A549 (cell line): ENCODE measurements around the gene DMRTC2. TPM values are rescaled to one million over a fixed set of nuclear protein-coding genes. Genes with fewer than 3 reads are reported as not detected.

ENCODE experiments used
- ATAC-seq, 2 experiments: fragments of 200-7000 bp in 1 of 2; fragments of >200 bp in 1 of 2; cut with Nextera tagmentation in 1 of 2; cut with Tn5 transposase in 1 of 2; 3 replicates each; pipeline versions ENCODE4 v1.8.0 to v1.9.1; 2018 to 2020; ENCODE audit warnings: mild to moderate bottlenecking in 1 of 2, moderate library complexity in 1 of 2
- CTCF ChIA-PET: fragments of 300-600 bp; sonication (Branson Sonifier 250); formaldehyde crosslinking; extraction: SDS; loops from one replicate; lab custom pipeline; 2021; ENCODE audit warnings: antibody characterized with exemption, inconsistent platforms; lab: Yijun Ruan, JAX
- POLR2A ChIA-PET: fragments of 350-600 bp; formaldehyde crosslinking; extraction: SDS; loops from one replicate; lab custom pipeline; 2021; ENCODE audit warnings: antibody characterized with exemption, inconsistent platforms; lab: Yijun Ruan, JAX
- DNase-seq, 2 experiments: peaks; one replicate each; pipeline versions ENCODE4 v3.0.0 to v3.0.0-alpha.2; 2011 to 2016; ENCODE audit warnings: low read depth in 1 of 2, low spot score in 1 of 2
- FAIRE-seq: peaks from 2 replicates; lab custom pipeline; 2011; peaks lifted over from hg19 to GRCh38; lab: Jason Lieb, UNC
- H3K27ac ChIP-seq, 2 experiments: fragments of >200 bp; sonication (Bioruptor Twin); formaldehyde crosslinking; 3 replicates each; pipeline ENCODE4 v1.5.1; 2016 to 2017
- H3K4me1 ChIP-seq: fragments of >200 bp; sonication (Bioruptor Twin); formaldehyde crosslinking; 3 replicates; pipeline ENCODE4 v1.6.1; 2016
- H3K4me2 ChIP-seq: fragments of >200 bp; sonication (Bioruptor Twin); formaldehyde crosslinking; 3 replicates; pipeline ENCODE4 v1.6.1; 2016
- H3K4me3 ChIP-seq: fragments of >200 bp; sonication (Bioruptor Twin); formaldehyde crosslinking; 3 replicates; pipeline ENCODE4 v1.5.1; 2016
- H3K9me3 ChIP-seq: fragments of >200 bp; sonication (Bioruptor Twin); formaldehyde crosslinking; 3 replicates; pipeline ENCODE4 v1.6.1; 2016
- CBX2 ChIP-seq: fragments of 200-600 bp; sonication (generic); IDR thresholded peaks from 2 replicates; pipeline ENCODE4 v1.6.1; 2016; ENCODE audit warnings: low read depth, mild to moderate bottlenecking, borderline replicate concordance
- ESRRA ChIP-seq: fragments of 150-350 bp; IDR thresholded peaks from 2 replicates; pipeline ENCODE4 v1.6.1; 2014; ENCODE audit warnings: mild to moderate bottlenecking, low read length, borderline replicate concordance
- HDAC2 ChIP-seq: fragments of 200-600 bp; sonication (generic); IDR thresholded peaks from 2 replicates; pipeline ENCODE4 v1.6.1; 2016
- HEYL ChIP-seq: fragments of 250-450 bp; sonication (Bioruptor Pico); IDR thresholded peaks from 2 replicates; pipeline ENCODE4 v1.8.0; 2021; ENCODE audit warnings: mild to moderate bottlenecking, moderate library complexity
- HOXB13 ChIP-seq: fragments of 250-450 bp; sonication (Bioruptor Pico); IDR thresholded peaks from 2 replicates; pipeline ENCODE4 v1.5.0; 2020; ENCODE audit warnings: low read depth, mild to moderate bottlenecking, moderate library complexity
- HOXB5 ChIP-seq: fragments of 250-450 bp; sonication (Bioruptor Pico); IDR thresholded peaks from 2 replicates; pipeline ENCODE4 v1.5.0; 2020; ENCODE audit warnings: mild to moderate bottlenecking, moderate library complexity
- JUN ChIP-seq, 2 experiments: fragments of >200 bp; sonication (Bioruptor Twin); formaldehyde crosslinking; IDR thresholded peaks; 2 replicates in 1 of 2; 3 replicates in 1 of 2; pipeline ENCODE4 v1.6.1; 2016 to 2017
- MAFK ChIP-seq: fragments of 450-650 bp; IDR thresholded peaks from 2 replicates; pipeline ENCODE4 v1.6.1; 2014; ENCODE audit not compliant: partially characterized antibody
- NFE2L2 ChIP-seq: fragments of 150-350 bp; conservative IDR thresholded peaks from 2 replicates; pipeline ENCODE4 v1.6.1; 2014; ENCODE audit warnings: low read length
- PHF8 ChIP-seq: fragments of 200-600 bp; sonication (generic); IDR thresholded peaks from 2 replicates; pipeline ENCODE4 v1.6.1; 2016; ENCODE audit warnings: low read depth, mild to moderate bottlenecking, antibody characterized with exemption, moderate library complexity, borderline replicate concordance
- POLR2AphosphoS2 ChIP-seq: conservative IDR thresholded peaks from 2 replicates; pipeline ENCODE4 v1.6.1; 2012; ENCODE audit warnings: low read length, improper control_type of control experiment, inconsistent platforms
- RARB ChIP-seq: fragments of 250-450 bp; sonication (Bioruptor Pico); IDR thresholded peaks from 2 replicates; pipeline ENCODE4 v1.8.0; 2021; ENCODE audit warnings: mild to moderate bottlenecking, moderate library complexity
- RNF2 ChIP-seq: fragments of 200-600 bp; sonication (generic); IDR thresholded peaks from 2 replicates; pipeline ENCODE4 v1.6.1; 2016; ENCODE audit warnings: low read depth, mild to moderate bottlenecking, antibody characterized with exemption, moderate library complexity, borderline replicate concordance
- TP53 ChIP-seq: fragments of 250-450 bp; sonication (Bioruptor Pico); IDR thresholded peaks from 2 replicates; pipeline ENCODE4 v1.5.0; 2021; ENCODE audit warnings: mild to moderate bottlenecking, moderate library complexity
- ZFP36 ChIP-seq: fragments of 450-650 bp; IDR thresholded peaks from 2 replicates; pipeline ENCODE4 v1.6.1; 2014; ENCODE audit warnings: borderline replicate concordance; ENCODE audit not compliant: partially characterized antibody
- WGBS: methylation state at CpG from one replicate; pipeline ENCODE4 v1.1.6; 2017; ENCODE audit errors: missing lambda C conversion rate; 5-methylcytosine and 5-hydroxymethylcytosine counted together
- polyA plus RNA-seq, 4 experiments: library from polyadenylated mRNA; depleted of rRNA in 3 of 4; stranded (reverse); fragments of >200 nt; fragmentation: RNase III in 1 of 4; extraction: RNeasy Plus Mini Kit Qiagen cat#74134 plus additional on column Dnase treatment in 1 of 4; gene quantifications; 2 replicates in 3 of 4; 3 replicates in 1 of 4; pipeline ENCODE4 v1.2.3, GENCODE V29; 2011 to 2017
- TF ChIP-seq, protein P1 (sequence below): fragments of 450-650 bp; IDR thresholded peaks from 2 replicates; pipeline ENCODE4 v1.6.1; 2014; ENCODE audit warnings: antibody characterized with exemption
- TF ChIP-seq, protein P2 (sequence below): IDR thresholded peaks from 2 replicates; pipeline ENCODE4 v1.6.1; 2012; ENCODE audit warnings: low read depth, borderline replicate concordance
- TF ChIP-seq, protein P3 (sequence below): fragments of 250-450 bp; sonication (Bioruptor Pico); IDR thresholded peaks from 2 replicates; pipeline ENCODE4 v1.5.0; 2021; ENCODE audit warnings: mild to moderate bottlenecking, moderate library complexity, borderline replicate concordance
- TF ChIP-seq, protein P4 (sequence below): IDR thresholded peaks from 2 replicates; pipeline ENCODE4 v1.6.1; 2012
- TF ChIP-seq, protein P5 (sequence below): fragments of >200 bp; sonication (Bioruptor Twin); formaldehyde crosslinking; IDR thresholded peaks from 3 replicates; pipeline ENCODE4 v1.6.1; 2016
- TF ChIP-seq, protein P6 (sequence below): fragments of 150-350 bp; IDR thresholded peaks from 2 replicates; pipeline ENCODE4 v1.6.1; 2014; ENCODE audit warnings: low read depth, mild to moderate bottlenecking, low read length

Gene DMRTC2
- polyA plus RNA-seq, 2 of the 4 experiments (the other 2 are of a cell fraction): not detected

DNA sequence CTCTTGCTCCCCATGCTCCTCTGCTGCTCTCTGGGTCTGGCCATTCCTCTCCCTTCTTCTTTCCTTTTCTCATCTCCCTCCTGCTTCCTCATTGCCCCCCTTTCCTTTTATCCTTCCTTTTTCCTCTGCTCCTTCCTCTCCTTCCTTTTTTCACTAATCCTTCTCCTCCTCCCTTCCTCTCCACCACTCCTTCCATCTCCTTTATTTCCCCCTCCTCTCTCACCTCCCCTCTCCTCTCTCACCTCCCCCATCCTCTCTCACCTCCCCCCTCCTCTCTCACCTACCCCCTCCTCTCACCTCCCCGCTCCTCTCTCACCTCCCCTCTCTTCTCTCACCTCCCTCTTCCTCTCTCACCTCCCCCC, 51.7 kb downstream of the DMRTC2 start:
- POLR2A ChIA-PET: no interaction called here
- H3K9me3 ChIP-seq: no peaks in the 10 kb centered on the region
- ATAC-seq: peak; percentile 11 to 15; a peak in 4 of 6 replicates
- H3K4me2 ChIP-seq: no peak overlapping the region
- FAIRE-seq: no peak
- H3K4me3 ChIP-seq: no peak overlapping the region
- CTCF ChIA-PET: interaction anchor here (0.6 to 2.7 kb wide), 13 partner anchors 9 to 127 kb away, joined by 3 to 18 read pairs (median 3); no protein-coding TSS in a partner anchor
- H3K27ac ChIP-seq: peak overlapping the region in 1 of 2 experiments; percentile 52; a peak in 2 of 6 replicates
- no peak for DNase-seq
- 83% methylated on average over 1 of the region's 1 CpG for WGBS
- TF ChIP-seq HOXB5 (CRISPR knock-in tag): no peak
- no peak for TF ChIP-seq TP53 (CRISPR knock-in tag)
- no peak for TF ChIP-seq JUN (IDR thresholded peaks at IDR 0.05)
- TF ChIP-seq, all 56 proteins: peak for 0
- peaks cover 14% of the 10 kb centered on the region; the same call in 2 of the 3 replicates for H3K4me1 ChIP-seq

DNA sequence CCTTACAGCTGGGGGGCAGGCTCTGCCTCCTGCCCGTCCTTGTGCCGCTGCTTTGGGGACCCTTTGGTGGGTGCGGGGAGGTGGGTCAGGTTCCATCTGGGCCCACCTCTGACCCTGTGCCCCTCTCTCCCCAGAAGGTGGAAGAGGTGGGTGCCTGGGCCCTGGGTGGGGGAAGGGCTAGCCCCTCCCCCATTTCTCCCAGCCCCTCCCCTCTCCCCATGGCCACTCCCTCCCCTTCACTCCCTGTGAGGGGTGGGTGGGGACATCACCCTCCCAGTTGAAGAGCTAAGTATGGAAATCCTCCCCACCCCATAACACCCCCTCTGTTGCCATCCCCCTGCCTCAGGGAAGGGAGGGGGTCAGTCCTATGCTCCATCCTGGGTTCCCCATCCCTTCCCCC, 52.3 kb downstream of the DMRTC2 start:
- CTCF ChIA-PET: interaction anchor here (1.0 to 2.9 kb wide), 3 partner anchors 14 to 61 kb away, joined by 3 to 9 read pairs (median 7); no protein-coding TSS in a partner anchor
- 0 out of 6 replicates have a peak overlapping the region, but pooled peaks of 1 of the 2 experiments have one; percentile 20 for H3K27ac ChIP-seq
- no peaks in the 10 kb centered on the region for H3K9me3 ChIP-seq
- H3K4me3 ChIP-seq: no peak overlapping the region
- TF ChIP-seq CBX2 (no peak), ZFP36 (no peak), HOXB13 (CRISPR knock-in tag) (no peak), RNF2 (no peak), HDAC2 (no peak), ESRRA (no peak), POLR2AphosphoS2 (no peak), NFE2L2 (no peak), TP53 (CRISPR knock-in tag) (no peak), JUN (IDR thresholded peaks at IDR 0.05) (no peak), MAFK (no peak), HEYL (CRISPR knock-in tag) (no peak), PHF8 (no peak), RARB (CRISPR knock-in tag) (no peak)
- TF ChIP-seq, protein P1, sequence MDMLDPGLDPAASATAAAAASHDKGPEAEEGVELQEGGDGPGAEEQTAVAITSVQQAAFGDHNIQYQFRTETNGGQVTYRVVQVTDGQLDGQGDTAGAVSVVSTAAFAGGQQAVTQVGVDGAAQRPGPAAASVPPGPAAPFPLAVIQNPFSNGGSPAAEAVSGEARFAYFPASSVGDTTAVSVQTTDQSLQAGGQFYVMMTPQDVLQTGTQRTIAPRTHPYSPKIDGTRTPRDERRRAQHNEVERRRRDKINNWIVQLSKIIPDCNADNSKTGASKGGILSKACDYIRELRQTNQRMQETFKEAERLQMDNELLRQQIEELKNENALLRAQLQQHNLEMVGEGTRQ: no peak
- TF ChIP-seq, protein P2, sequence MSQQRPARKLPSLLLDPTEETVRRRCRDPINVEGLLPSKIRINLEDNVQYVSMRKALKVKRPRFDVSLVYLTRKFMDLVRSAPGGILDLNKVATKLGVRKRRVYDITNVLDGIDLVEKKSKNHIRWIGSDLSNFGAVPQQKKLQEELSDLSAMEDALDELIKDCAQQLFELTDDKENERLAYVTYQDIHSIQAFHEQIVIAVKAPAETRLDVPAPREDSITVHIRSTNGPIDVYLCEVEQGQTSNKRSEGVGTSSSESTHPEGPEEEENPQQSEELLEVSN: no peak
- TF ChIP-seq, protein P3, sequence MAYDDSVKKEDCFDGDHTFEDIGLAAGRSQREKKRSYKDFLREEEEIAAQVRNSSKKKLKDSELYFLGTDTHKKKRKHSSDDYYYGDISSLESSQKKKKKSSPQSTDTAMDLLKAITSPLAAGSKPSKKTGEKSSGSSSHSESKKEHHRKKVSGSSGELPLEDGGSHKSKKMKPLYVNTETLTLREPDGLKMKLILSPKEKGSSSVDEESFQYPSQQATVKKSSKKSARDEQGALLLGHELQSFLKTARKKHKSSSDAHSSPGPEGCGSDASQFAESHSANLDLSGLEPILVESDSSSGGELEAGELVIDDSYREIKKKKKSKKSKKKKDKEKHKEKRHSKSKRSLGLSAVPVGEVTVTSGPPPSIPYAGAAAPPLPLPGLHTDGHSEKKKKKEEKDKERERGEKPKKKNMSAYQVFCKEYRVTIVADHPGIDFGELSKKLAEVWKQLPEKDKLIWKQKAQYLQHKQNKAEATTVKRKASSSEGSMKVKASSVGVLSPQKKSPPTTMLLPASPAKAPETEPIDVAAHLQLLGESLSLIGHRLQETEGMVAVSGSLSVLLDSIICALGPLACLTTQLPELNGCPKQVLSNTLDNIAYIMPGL: no peak
- TF ChIP-seq, protein P4, sequence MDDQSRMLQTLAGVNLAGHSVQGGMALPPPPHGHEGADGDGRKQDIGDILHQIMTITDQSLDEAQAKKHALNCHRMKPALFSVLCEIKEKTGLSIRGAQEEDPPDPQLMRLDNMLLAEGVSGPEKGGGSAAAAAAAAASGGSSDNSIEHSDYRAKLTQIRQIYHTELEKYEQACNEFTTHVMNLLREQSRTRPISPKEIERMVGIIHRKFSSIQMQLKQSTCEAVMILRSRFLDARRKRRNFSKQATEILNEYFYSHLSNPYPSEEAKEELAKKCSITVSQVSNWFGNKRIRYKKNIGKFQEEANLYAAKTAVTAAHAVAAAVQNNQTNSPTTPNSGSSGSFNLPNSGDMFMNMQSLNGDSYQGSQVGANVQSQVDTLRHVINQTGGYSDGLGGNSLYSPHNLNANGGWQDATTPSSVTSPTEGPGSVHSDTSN: no peak
- TF ChIP-seq, protein P5, sequence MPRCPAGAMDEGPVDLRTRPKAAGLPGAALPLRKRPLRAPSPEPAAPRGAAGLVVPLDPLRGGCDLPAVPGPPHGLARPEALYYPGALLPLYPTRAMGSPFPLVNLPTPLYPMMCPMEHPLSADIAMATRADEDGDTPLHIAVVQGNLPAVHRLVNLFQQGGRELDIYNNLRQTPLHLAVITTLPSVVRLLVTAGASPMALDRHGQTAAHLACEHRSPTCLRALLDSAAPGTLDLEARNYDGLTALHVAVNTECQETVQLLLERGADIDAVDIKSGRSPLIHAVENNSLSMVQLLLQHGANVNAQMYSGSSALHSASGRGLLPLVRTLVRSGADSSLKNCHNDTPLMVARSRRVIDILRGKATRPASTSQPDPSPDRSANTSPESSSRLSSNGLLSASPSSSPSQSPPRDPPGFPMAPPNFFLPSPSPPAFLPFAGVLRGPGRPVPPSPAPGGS: no peak
- TF ChIP-seq, protein P6, sequence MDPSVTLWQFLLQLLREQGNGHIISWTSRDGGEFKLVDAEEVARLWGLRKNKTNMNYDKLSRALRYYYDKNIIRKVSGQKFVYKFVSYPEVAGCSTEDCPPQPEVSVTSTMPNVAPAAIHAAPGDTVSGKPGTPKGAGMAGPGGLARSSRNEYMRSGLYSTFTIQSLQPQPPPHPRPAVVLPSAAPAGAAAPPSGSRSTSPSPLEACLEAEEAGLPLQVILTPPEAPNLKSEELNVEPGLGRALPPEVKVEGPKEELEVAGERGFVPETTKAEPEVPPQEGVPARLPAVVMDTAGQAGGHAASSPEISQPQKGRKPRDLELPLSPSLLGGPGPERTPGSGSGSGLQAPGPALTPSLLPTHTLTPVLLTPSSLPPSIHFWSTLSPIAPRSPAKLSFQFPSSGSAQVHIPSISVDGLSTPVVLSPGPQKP: no peak
- POLR2A ChIA-PET: no interaction called here
- ATAC-seq (no peak), FAIRE-seq (no peak), DNase-seq (no peak)
- peaks cover 14% of the 10 kb centered on the region; the same call in 2 of the 3 replicates for H3K4me1 ChIP-seq
- no peak overlapping the region for H3K4me2 ChIP-seq
- WGBS: 87% methylated on average over 3 of the region's 3 CpGs
